ENCODE results near the gene UBE2E1.

GRCh38 chr3:23859839-23860382 lies 54.2 kb downstream of the UBE2E1 start:
- TF ChIP-seq CTCF (IDR thresholded peaks at IDR 0.05) (no peak), EZH2 (IDR thresholded peaks at IDR 0.05; ENCODE audit: borderline replicate concordance, insufficient read depth, low read depth, low read length, poor library complexity, severe bottlenecking) (no peak)

Data from B cell (primary cell).